ENCODE results near the gene SUPT5H.

The SUPT5H gene

DNA sequence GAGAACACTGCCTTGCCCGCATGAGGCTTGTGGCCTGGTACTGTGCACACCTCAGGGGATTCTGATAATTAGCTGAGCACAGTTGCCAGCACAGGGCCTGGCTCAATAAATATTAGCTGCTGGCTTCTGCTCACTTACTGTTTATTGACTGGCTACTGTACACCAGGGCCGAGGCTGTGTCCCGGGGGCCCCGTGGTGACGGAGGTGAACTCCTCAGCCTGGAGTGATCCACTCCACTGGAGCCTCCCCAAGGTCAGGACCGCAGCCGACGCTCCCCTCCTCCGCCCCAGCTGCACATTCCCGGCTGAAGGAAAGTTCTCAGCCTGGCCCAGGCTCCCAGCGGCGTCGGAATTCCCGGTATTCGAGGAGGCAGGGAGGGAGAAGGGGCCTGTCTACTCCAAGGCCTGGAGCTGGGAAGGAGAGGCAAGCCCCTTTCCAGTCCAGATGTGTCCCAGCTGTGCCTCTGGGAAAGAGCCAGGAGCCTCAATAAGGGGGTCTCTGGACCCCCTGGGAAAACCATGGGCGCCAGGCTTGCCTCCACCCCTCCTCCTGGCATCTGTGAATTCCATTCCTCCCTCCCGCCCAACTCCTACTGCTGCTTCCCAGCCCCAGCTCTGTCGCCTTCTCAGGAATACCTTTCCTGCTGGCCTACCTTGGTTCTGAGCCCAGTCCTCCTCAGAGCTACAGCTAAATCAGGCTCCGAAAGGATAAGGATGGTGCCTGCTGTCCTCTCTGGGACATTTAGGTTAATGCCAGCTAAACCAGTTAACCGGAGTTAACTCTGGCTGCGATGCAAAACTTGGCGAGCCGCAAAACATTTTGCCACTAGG is 16.9 kb upstream of the SUPT5H start:
- H3K9me3 ChIP-seq (ENCODE audit: control insufficient read depth, insufficient read depth, low read length): no peaks in the 10 kb centered on the region

DNA sequence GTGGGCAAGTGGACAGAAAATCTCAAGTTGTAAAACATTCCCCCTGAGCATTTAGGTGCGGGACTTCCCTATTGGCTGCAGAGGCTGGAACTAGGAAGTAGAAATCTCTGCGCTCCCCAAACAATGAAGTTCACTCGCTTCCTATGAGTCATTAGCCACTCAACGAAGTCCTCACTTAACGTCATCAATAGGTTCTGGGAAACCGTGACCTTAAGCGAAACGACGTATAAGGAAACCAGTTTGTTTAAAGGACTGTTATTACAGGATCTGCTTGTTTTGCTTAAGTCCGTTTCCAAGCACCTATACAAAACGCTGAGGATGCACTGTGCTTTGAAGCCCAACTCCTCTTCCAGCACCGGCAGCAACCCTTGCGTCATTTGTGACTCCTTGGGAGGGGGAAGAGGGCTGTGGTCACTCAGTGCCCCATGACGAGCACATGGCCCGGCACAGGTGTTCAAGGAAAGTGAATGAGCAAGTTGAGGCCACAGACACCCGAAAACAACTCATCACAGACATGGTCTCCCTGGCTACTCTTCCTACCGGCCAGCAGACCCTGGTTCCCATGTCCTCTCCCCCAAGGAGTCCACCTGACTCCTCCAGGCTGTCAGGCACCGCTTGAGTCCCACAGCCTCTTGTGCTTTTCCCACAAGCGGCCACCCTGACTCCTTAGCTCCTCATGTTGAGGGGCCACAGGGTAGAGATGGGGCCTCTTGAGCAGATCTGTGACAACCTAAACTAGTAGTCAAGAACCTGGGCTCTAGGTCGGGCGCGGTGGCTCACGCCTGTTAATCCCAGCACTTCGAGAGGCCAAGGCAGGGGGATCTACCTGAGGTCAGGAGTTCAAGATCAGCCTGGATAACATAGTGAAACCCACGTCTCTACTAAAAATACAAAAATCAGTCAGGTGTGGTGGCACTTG is 14.4 kb upstream of the SUPT5H start:
- H3K4me1 ChIP-seq (ENCODE audit: insufficient read depth, low read length): peaks cover 15% of the 10 kb centered on the region; the same call in 1 of the 2 replicates
- H3K9me3 ChIP-seq (ENCODE audit: control insufficient read depth, insufficient read depth, low read length): no peaks in the 10 kb centered on the region
- peaks cover 21% of the 10 kb centered on the region for H3K36me3 ChIP-seq (ENCODE audit: insufficient read depth, low read length)
- H3K9ac ChIP-seq (ENCODE audit: low read depth, low read length): peak overlapping the region; percentile 31; the same call in 1 of the 2 replicates

More for the DNA sequence above, 16.9 kb upstream of the SUPT5H start:
- Histone ChIP-seq H3K9ac (ENCODE audit: low read depth, low read length) (peak overlapping the region; percentile 37; the same call in 1 of the 2 replicates), H3K36me3 (ENCODE audit: insufficient read depth, low read length) (peaks cover 8% of the 10 kb centered on the region), H3K4me1 (ENCODE audit: insufficient read depth, low read length) (peaks cover 15% of the 10 kb centered on the region; the same call in 1 of the 2 replicates)

DNA sequence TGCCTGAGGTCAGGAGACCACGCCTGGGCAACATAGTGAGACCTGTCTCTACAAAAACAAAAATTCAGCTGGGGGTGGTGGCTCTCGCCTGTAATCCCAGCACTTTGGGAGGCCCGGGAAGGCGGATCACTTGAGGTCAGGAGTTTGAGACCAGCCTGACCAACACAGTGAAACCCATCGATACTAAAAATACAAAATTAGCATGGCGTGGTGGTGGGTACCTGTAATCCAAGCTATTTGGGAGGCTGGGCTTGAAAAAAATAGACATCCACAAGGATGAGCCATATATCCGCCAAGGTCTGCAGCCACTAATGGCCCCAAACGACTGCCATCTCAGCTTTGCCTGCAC is 12.7 kb upstream of the SUPT5H start:
- Histone ChIP-seq H3K4me1 (ENCODE audit: insufficient read depth, low read length) (peaks cover 13% of the 10 kb centered on the region; the same call in 1 of the 2 replicates), H3K9me3 (ENCODE audit: control insufficient read depth, insufficient read depth, low read length) (no peaks in the 10 kb centered on the region), H3K9ac (ENCODE audit: low read depth, low read length) (no peak overlapping the region), H3K36me3 (ENCODE audit: insufficient read depth, low read length) (peaks cover 21% of the 10 kb centered on the region)

DNA sequence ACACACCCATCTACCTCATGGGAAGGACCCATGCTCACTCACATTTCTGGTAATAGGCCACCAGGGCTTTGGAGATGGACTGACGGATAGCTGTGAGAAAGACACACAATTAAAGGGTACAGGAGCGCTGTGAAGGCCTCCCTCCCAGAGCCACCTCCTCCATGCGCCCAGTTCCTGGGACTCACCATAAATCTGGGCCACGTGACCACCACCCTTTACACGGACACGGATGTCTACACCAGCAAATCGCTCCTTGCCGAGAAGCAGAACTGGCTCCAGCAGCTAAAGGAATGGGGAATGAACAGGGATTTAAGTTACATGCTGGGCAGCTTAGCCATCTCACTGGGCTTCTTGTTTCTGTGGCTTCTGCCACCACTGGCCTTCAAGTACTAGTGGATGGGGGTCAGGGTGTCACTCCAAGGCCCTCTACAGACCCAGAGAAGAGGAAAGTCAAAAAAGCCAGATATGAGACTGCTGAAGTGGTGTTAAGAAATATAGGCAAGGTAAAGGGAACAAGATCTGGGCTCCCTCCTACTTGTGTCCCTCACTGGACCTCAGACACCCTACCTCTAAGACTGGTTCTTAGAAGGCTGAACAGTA is 11.8 kb upstream of the SUPT5H start:
- peaks cover 17% of the 10 kb centered on the region; the same call in 1 of the 2 replicates for H3K4me1 ChIP-seq (ENCODE audit: insufficient read depth, low read length)
- no peaks in the 10 kb centered on the region for H3K9me3 ChIP-seq (ENCODE audit: control insufficient read depth, insufficient read depth, low read length)
- peaks cover 21% of the 10 kb centered on the region for H3K36me3 ChIP-seq (ENCODE audit: insufficient read depth, low read length)
- no peak overlapping the region for H3K9ac ChIP-seq (ENCODE audit: low read depth, low read length)

DNA sequence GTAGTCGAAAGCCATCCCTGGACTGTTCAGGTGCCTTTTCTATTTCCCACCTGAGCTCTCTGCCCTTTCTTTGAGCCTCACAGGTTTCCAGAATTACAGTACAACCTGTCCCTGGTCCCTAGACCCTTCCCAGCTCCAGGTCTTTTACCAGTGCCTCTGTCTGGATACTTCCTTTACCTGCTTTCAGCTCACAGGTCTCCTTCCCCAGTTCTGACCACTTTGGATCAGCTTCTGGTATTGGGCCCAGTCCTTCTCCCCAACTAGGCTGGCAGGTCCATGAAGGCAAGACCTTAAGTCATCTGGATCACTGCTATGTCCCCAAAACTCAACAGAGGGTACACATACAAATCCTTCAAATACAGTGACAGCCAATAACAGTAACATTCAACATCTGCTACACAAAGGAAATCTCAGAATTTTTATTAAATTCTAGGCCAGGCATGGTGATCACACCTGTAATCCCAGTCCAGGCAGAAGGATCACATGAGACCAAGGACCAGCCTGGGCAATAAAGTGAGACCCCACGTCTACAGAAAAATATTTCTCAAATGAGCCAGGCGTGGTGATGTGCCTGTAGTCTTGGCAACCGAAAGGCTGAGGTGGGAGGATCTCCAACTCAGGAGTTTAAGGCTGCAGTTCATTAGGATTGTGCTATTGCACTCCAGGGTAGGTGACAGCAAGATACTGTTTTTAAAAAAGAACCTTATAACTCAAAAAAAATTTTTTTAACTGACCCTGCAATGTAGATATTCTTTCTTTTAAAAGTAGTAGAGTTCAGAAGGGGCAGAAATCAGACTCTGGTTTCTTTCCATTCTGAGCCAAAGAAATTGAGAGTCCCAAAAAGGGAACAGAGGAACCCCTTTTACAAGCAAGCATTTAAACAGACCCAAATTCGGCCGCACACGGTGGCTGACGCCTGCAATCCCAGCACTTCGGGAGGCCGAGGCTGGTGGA is 11.0 kb upstream of the SUPT5H start:
- H3K36me3 ChIP-seq (ENCODE audit: insufficient read depth, low read length): peaks cover 21% of the 10 kb centered on the region
- H3K9me3 ChIP-seq (ENCODE audit: control insufficient read depth, insufficient read depth, low read length): no peaks in the 10 kb centered on the region
- peaks cover 13% of the 10 kb centered on the region; the same call in 1 of the 2 replicates for H3K4me1 ChIP-seq (ENCODE audit: insufficient read depth, low read length)
- H3K9ac ChIP-seq (ENCODE audit: low read depth, low read length): peak overlapping the region; percentile 97

DNA sequence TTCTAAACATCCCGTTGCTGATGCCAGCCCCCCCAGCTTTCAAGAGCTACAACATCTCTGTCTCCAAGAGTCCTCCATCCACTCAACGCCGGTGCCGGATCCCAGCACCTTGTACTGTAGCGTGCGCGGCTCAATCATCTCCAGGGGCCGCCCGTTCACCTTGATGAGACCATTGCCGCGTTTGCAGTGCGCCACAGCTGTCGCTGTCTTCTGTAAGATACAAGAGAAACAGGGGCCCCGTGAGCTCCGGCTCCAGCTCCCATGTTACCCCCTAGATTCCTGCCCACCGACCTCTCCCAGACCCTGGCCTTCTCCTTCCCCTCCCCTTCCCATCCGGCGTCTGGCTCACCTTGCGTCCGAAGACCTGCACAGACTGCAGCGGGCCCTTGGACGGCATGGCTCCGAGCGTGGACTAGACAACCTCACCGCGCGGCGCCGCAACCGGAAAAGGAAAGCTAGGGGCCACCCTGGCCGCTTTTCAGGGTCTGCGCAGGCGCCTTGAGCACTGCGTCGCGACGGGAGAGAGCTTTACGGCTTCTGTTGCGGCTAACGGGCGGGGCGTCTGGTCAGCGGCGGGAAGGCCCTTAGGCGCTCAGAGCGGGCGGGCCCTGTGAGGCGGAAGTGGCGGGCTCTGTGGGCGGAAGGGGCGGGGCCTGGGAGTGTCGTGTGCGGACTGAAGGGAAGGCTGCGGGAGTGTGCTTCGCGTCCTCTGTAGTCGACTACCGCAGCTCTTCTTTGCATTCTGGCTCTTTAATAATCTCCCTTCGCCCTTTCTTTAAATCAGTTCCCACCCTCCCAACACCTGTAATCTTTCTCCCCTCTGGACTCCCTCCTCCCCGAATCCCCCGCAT is 9.7 kb upstream of the SUPT5H start, which contains the start of gene RPS16:
Gene RPS16, minus strand, starts transcription at position 451 of the 851 bp plus-strand sequence. Its CDS starts 54 bp downstream, at position 397.
- Histone ChIP-seq H3K4me1 (ENCODE audit: insufficient read depth, low read length) (peaks cover 18% of the 10 kb centered on the region; the same call in 1 of the 2 replicates), H3K9ac (ENCODE audit: low read depth, low read length) (peak within 1 kb of the TSS; percentile 97), H3K36me3 (ENCODE audit: insufficient read depth, low read length) (peaks cover 21% of the 10 kb centered on the region), H3K9me3 (ENCODE audit: control insufficient read depth, insufficient read depth, low read length) (no peaks in the 10 kb centered on the region)

DNA sequence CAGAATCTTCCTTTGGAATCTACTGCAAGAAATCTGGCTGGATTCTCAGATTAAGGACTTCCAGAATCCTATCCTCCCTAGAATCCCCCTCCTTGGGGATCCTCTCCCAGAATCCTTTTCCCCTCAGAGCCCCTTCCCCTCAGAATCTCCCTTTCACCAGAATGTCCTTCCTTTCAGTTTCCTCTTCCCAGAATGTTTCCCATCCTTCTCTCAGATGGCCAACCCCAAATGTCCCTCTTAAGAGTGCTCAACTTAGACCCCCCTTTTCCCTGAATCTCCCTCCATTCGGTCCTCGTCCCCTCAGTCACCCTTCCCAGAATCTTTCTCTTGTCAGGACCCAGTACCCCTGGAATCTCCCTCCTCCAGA is 9.0 kb upstream of the SUPT5H start:
- peaks cover 21% of the 10 kb centered on the region for H3K36me3 ChIP-seq (ENCODE audit: insufficient read depth, low read length)
- peaks cover 14% of the 10 kb centered on the region; the same call in 1 of the 2 replicates for H3K4me1 ChIP-seq (ENCODE audit: insufficient read depth, low read length)
- H3K9ac ChIP-seq (ENCODE audit: low read depth, low read length): peak overlapping the region; percentile 97
- H3K9me3 ChIP-seq (ENCODE audit: control insufficient read depth, insufficient read depth, low read length): no peaks in the 10 kb centered on the region

DNA sequence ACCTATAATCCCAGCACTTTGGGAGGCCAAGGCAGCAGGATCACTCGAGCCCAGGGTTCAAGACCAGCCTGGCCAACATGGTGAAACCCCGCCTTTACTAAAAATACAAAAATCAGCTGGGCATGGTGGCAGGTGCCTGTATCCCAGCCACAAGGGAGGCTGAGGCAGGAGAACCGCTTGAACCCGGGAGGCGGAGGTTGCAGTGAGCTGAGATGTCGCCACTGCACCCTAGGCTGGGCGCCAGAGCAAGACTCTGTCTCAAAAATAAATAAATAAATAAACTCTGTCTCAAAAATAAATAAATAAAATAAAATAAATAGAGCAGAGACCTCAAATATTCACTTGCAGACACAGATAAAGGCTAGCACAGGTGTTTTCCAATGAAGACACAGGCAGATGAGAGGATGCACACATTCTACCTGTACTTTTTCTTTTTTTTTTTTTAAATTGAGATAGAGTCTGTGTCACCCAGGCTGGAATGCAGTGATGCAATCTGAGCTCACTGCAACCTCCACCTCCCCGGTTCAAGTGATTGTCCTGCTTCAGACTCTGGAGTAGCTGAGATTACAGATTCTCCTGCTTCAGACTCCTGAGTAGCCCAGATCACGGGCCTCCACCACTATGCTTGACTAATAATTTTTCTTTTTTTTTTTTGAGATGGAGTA is 7.0 kb upstream of the SUPT5H start:
- peaks cover 14% of the 10 kb centered on the region for H3K36me3 ChIP-seq (ENCODE audit: insufficient read depth, low read length)
- peaks cover 14% of the 10 kb centered on the region; the same call in 1 of the 2 replicates for H3K4me1 ChIP-seq (ENCODE audit: insufficient read depth, low read length)
- no peaks in the 10 kb centered on the region for H3K9me3 ChIP-seq (ENCODE audit: control insufficient read depth, insufficient read depth, low read length)
- no peak overlapping the region for H3K9ac ChIP-seq (ENCODE audit: low read depth, low read length)

DNA sequence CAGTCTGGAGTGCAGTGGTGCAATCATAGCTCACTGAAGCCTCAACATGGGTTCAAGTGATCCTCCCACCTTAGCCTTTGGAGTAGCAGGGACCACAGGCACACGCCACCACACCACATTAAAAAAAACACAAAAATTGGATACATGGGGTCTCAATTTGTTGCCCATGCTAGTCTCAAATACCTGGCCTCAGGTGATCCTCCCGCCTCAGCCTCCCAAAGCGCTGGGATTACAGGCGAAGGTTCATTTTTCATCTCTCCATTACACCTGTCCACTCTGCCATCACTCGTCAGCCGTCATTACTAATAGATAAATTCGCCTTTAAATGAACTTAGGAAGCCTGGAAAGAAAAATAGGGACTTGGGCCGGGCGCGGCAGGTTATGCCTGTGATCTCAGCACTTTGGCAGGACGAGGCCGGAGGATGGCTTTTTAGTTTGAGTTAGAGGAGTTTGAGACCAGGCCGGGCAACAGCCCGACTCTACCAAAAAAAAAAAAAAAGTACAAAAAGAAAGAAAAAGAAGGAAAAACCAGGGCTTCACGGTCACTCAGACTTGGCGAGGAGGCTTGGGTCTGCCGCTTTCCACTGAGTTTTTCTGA is 685 bp upstream of the SUPT5H start:
- peak overlapping the region; percentile 99 for H3K9ac ChIP-seq (ENCODE audit: low read depth, low read length)
- peaks cover 2% of the 10 kb centered on the region; the same call in 1 of the 2 replicates for H3K4me1 ChIP-seq (ENCODE audit: insufficient read depth, low read length)
- H3K36me3 ChIP-seq (ENCODE audit: insufficient read depth, low read length): no peaks in the 10 kb centered on the region
- no peaks in the 10 kb centered on the region for H3K9me3 ChIP-seq (ENCODE audit: control insufficient read depth, insufficient read depth, low read length)

DNA sequence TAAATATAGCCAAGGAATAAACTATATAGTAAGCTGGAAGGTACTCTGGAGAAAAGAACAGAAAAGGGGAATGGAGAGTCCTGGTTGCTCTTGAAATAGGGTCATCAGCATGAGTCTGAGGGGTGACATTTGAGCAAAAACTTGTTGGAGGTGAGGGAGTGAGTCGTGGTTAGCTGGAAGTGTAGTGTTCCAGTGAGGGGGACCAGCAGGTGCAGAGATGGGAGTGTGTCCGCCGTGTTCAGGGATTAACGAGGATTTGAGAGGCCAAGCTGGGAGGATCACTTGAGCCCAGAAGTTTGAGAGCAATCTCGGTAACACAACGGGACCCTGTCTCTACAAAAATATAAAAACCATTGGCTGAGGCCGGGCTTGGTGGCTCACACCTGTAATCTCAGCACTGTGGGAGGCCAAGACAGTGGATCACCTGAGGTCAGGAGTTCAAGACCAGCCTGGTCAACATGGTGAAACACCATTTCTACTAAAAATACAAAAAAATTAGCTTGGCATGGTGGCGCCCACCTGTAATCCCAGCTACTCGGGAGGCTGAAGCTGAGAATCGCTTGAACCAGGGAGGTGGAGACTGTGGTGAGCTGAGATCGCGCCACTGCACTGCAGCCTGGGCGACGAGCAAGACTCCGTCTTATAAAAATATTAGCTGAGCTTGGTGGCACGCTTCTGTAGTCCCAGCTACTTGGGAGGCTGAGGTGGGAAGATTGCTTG is 1.1 kb downstream of the SUPT5H start:
- peak overlapping the region; percentile 99 for H3K9ac ChIP-seq (ENCODE audit: low read depth, low read length)
- H3K9me3 ChIP-seq (ENCODE audit: control insufficient read depth, insufficient read depth, low read length): no peaks in the 10 kb centered on the region
- no peaks in the 10 kb centered on the region; the same call in 1 of the 2 replicates for H3K4me1 ChIP-seq (ENCODE audit: insufficient read depth, low read length)
- H3K36me3 ChIP-seq (ENCODE audit: insufficient read depth, low read length): no peaks in the 10 kb centered on the region

DNA sequence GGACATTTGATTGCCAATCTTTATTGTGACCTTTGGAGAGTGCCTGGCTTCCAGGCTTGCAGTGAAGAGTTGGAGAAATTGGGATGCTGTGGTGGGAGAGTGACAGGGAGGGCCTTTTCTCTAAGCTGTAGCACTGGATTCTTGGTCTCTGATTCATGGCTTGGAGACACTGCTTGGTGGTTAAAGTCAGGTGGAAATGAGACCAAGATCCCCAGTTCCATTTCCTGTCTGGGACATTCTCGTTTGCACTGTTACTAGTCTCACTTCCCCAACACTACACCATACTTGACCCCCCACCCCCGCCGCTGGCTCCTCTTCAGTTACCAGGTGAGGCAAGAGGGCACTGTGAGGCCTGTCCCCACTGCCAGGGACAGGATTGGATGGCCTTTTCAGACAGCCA is 2.9 kb downstream of the SUPT5H start:
- no peaks in the 10 kb centered on the region; the same call in 1 of the 2 replicates for H3K36me3 ChIP-seq (ENCODE audit: insufficient read depth, low read length)
- no peaks in the 10 kb centered on the region; the same call in 1 of the 2 replicates for H3K4me1 ChIP-seq (ENCODE audit: insufficient read depth, low read length)
- no peaks in the 10 kb centered on the region for H3K9me3 ChIP-seq (ENCODE audit: control insufficient read depth, insufficient read depth, low read length)
- no peak overlapping the region for H3K9ac ChIP-seq (ENCODE audit: low read depth, low read length)
